Transverse colon (tissue), 4 donors: ENCODE data around the gene PTX4. TPM values are rescaled to one million over a fixed set of nuclear protein-coding genes. Genes with fewer than 3 reads are reported as not detected.

Source experiments
- DNase-seq: peaks from one replicate; pipeline ENCODE4 v3.0.0-alpha.2; 2019
- H3K27ac ChIP-seq, 4 donors: fragments of 200-600 bp; sonication (generic); 2 replicates each; pipeline ENCODE4 v1.5.1; 2016 to 2018; ENCODE audit warnings: inconsistent platforms in 4 of 4
- H3K27me3 ChIP-seq: fragments of 200-600 bp; sonication (generic); 2 replicates; pipeline ENCODE4 v1.5.1; 2017; ENCODE audit warnings: inconsistent platforms
- H3K36me3 ChIP-seq, 4 donors: fragments of 200-600 bp; sonication (generic); 2 replicates each; pipeline ENCODE4 v1.5.1; 2017 to 2019; ENCODE audit warnings: inconsistent platforms in 4 of 4
- H3K4me1 ChIP-seq, 4 donors: fragments of 200-600 bp; sonication (generic); 2 replicates each; pipeline ENCODE4 v1.5.1; 2017 to 2020; ENCODE audit warnings: inconsistent platforms in 4 of 4
- H3K4me3 ChIP-seq, 4 donors: fragments of 200-600 bp; sonication (generic); 1 replicate in 1 of 4; 2 replicates in 3 of 4; pipeline versions ENCODE4 v1.5.1 to v1.6.1; 2017 to 2019; ENCODE audit warnings: inconsistent platforms in 4 of 4
- H3K9me3 ChIP-seq, 2 donors: fragments of 200-600 bp; sonication (generic); 2 replicates each; pipeline ENCODE4 v1.5.1; 2017 to 2019; ENCODE audit warnings: inconsistent platforms in 2 of 2
- CTCF ChIP-seq, 5 experiments: fragments of 200-600 bp in 3 of 5; fragments of 450-650 bp in 2 of 5; sonication (generic) in 3 of 5; IDR thresholded peaks; 1 replicate in 2 of 5; 2 replicates in 3 of 5; pipeline ENCODE4 v1.5.1; 2016 to 2017; ENCODE audit warnings: antibody characterized with exemption in 5 of 5, inconsistent platforms in 3 of 5, mild to moderate bottlenecking in 2 of 5, moderate library complexity in 1 of 5
- EP300 ChIP-seq: sonication (generic); formaldehyde crosslinking; IDR thresholded peaks from one replicate; pipeline ENCODE4 v1.6.1; 2017; ENCODE audit warnings: antibody characterized with exemption, low read depth
- POLR2A ChIP-seq: fragments of 450-650 bp; IDR thresholded peaks from one replicate; pipeline ENCODE4 v1.6.1; 2016; ENCODE audit warnings: antibody characterized with exemption, mild to moderate bottlenecking, moderate library complexity
- POLR2AphosphoS5 ChIP-seq, 3 donors: sonication (generic); formaldehyde crosslinking; IDR thresholded peaks; one replicate each; pipeline ENCODE4 v1.6.1; 2016; ENCODE audit warnings: antibody characterized with exemption in 3 of 3
- WGBS, 2 donors: methylation state at CpG; one replicate each; pipeline ENCODE4 v1.1.5; 2018; ENCODE audit warnings: low coverage in 1 of 2; 5-methylcytosine and 5-hydroxymethylcytosine counted together
- in situ Hi-C, 4 donors: fragments of 200-750 bp; cut with MboI; loops; one replicate each; pipeline versions ENCODE4 v1.15.0 to v1.15.1; 2017; ENCODE audit warnings: low sequenced_read_pairs in 3 of 4, low pct_ligation_motif_present in 1 of 4, low pct_unique_long_range_greater_than_20kb in 1 of 4
- intact Hi-C: fragments of 100-400 bp; cut with DNase I; formaldehyde crosslinking; loops from one replicate; pipeline ENCODE4 v1.15.1; 2023; ENCODE audit warnings: low total_unique reads
- total RNA-seq, 4 donors: library from RNA; depleted of rRNA; stranded (reverse); fragments of >200 nt; gene quantifications; one replicate each; pipeline ENCODE4 v1.1.0, GENCODE V29; 2016

The PTX4 gene
- total RNA-seq, 4 donors from 2014 or later: not detected

GRCh38 chr16:1526608-1527555, 38.1 kb upstream of the PTX4 start:
- in situ Hi-C loops (no loop called here), intact Hi-C loops (no loop called here)
- Histone ChIP-seq H3K4me1 (peaks cover 5 to 12% (median 8%) of the 10 kb centered on the region in 4 donors), H3K9me3 (no peaks in the 10 kb centered on the region), H3K36me3 (no peaks in the 10 kb centered on the region), H3K27ac (no peak overlapping the region), H3K27me3 (no peaks in the 10 kb centered on the region), H3K4me3 (no peak overlapping the region)
- DNase-seq: no peak
- 81% methylated on average over 36 of the region's 38 CpGs; no CpG with 5 or more reads in 1 of the 2 donors for WGBS, 2 donors
- no peak for TF ChIP-seq POLR2A
- no peak for TF ChIP-seq EP300
- no peak for TF ChIP-seq POLR2AphosphoS5 (IDR thresholded peaks at IDR 0.05)
- TF ChIP-seq CTCF (IDR thresholded peaks at IDR 0.05): no peak

GRCh38 chr16:1525871-1526607, 37.3 kb upstream of the PTX4 start:
- H3K4me1 ChIP-seq: peaks cover 0 to 7% (median 2%) of the 10 kb centered on the region in 4 donors
- no peak overlapping the region for H3K4me3 ChIP-seq
- DNase-seq: no peak
- TF ChIP-seq POLR2A (no peak), POLR2AphosphoS5 (IDR thresholded peaks at IDR 0.05) (no peak), EP300 (no peak), CTCF (IDR thresholded peaks at IDR 0.05) (no peak)
- no peak overlapping the region for H3K27ac ChIP-seq
- in situ Hi-C loops: no loop called here
- no peaks in the 10 kb centered on the region for H3K27me3 ChIP-seq
- intact Hi-C loops: no loop called here
- no peaks in the 10 kb centered on the region for H3K9me3 ChIP-seq
- WGBS, 2 donors: 86 to 90% methylated on average over 2 to 30 of the region's 44 CpGs
- H3K36me3 ChIP-seq: no peaks in the 10 kb centered on the region

- intact Hi-C loops: no loop called here
- 91% methylated on average over 23 of the region's 26 CpGs; no CpG with 5 or more reads in 1 of the 2 donors for WGBS, 2 donors
Measured at GRCh38 chr16:1524366-1524765, 35.6 kb upstream of the PTX4 start.

More at GRCh38 chr16:1524366-1524765, 35.6 kb upstream of the PTX4 start:
- no peak overlapping the region for H3K4me3 ChIP-seq
- in situ Hi-C loops: no loop called here
- no peaks in the 10 kb centered on the region for H3K36me3 ChIP-seq
- H3K27me3 ChIP-seq: no peaks in the 10 kb centered on the region
- H3K9me3 ChIP-seq: no peaks in the 10 kb centered on the region
- no peaks in the 10 kb centered on the region for H3K4me1 ChIP-seq
- no peak overlapping the region for H3K27ac ChIP-seq
- TF ChIP-seq POLR2AphosphoS5 (IDR thresholded peaks at IDR 0.05) (no peak), EP300 (no peak), CTCF (IDR thresholded peaks at IDR 0.05) (no peak), POLR2A (no peak)
- no peak for DNase-seq
